Skeletal muscle satellite cell (primary cell): Measurements from ENCODE around the gene TXNRD1.
"Not testable (repeated sequence)": the region's sequence is repeated elsewhere in the genome, so short reads cannot be mapped to it uniquely, and the experiment has no call there.

Experiments
- H3K27me3 ChIP-seq: 2 replicates; pipeline ENCODE4 v1.7.0; 2013; ENCODE audit warnings: low read length; ENCODE audit not compliant: control insufficient read depth, insufficient read depth
- H3K36me3 ChIP-seq: 2 replicates; pipeline ENCODE4 v1.7.0; 2013; ENCODE audit warnings: mild to moderate bottlenecking, control low read depth, low read length; ENCODE audit not compliant: insufficient read depth
- H3K4me1 ChIP-seq: 2 replicates; pipeline ENCODE4 v1.7.0; 2013; ENCODE audit warnings: low read length; ENCODE audit not compliant: control insufficient read depth, insufficient read depth
- H3K4me2 ChIP-seq: 2 replicates; pipeline ENCODE4 v1.7.0; 2013; ENCODE audit warnings: mild to moderate bottlenecking, low read length
- H3K4me3 ChIP-seq: 2 replicates; pipeline ENCODE4 v1.7.0; 2013; ENCODE audit warnings: low read length
- H3K9ac ChIP-seq: 2 replicates; pipeline ENCODE4 v1.7.0; 2013; ENCODE audit warnings: mild to moderate bottlenecking, low read depth, low read length, moderate library complexity
- H3K9me3 ChIP-seq: replicated peaks from 2 replicates; pipeline ENCODE4 v1.7.0; 2013; ENCODE audit warnings: mild to moderate bottlenecking, control low read depth, low read length

The TXNRD1 gene

DNA sequence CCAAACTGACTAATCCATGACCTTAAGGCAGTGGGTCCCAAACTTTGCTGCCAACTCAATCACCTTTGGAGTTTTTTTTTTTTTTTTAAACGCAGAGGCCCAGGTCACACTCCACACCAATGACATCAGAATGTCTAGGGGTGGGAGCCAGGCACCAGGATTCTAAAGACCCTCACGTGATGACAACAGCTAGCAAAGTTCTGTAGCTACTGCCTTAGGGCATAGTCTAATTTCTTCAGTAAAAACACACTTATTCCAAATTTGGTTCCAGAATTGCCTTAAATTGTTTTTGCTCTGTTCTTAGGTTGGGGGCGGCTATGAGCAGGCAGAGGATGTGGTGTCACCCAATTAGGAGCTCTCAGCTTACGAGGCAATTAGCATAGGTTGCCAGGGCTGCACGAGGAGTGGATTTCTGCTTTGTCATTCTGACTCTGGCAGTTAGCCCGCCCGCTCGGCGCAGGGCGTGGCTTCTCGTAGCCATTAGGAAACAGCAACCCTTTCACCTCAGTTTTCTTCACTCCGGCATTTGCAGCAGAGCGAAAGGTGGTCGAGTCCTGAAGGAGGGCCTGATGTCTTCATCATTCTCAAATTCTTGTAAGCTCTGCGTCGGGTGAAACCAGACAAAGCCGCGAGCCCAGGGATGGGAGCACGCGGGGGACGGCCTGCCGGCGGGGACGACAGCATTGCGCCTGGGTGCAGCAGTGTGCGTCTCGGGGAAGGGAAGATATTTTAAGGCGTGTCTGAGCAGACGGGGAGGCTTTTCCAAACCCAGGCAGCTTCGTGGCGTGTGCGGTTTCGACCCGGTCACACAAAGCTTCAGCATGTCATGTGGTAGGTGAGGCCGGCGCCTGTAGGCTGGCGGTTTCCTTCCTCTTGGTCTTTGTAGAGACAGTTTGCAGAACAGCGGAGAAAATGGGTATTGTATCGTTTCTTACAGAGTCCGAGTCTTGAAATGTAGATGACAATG is 71.2 kb downstream of the TXNRD1 start:
- H3K9ac ChIP-seq, result peak overlapping the region; percentile 95
- peaks cover 18% of the 10 kb centered on the region for H3K36me3 ChIP-seq
- peak overlapping the region; percentile 87 for H3K4me2 ChIP-seq
- H3K4me3 ChIP-seq, result peak overlapping the region; percentile 81
- H3K4me1 ChIP-seq, result peaks cover 26% of the 10 kb centered on the region
- no peaks in the 10 kb centered on the region for H3K9me3 ChIP-seq
- H3K27me3 ChIP-seq, result no peaks in the 10 kb centered on the region

DNA sequence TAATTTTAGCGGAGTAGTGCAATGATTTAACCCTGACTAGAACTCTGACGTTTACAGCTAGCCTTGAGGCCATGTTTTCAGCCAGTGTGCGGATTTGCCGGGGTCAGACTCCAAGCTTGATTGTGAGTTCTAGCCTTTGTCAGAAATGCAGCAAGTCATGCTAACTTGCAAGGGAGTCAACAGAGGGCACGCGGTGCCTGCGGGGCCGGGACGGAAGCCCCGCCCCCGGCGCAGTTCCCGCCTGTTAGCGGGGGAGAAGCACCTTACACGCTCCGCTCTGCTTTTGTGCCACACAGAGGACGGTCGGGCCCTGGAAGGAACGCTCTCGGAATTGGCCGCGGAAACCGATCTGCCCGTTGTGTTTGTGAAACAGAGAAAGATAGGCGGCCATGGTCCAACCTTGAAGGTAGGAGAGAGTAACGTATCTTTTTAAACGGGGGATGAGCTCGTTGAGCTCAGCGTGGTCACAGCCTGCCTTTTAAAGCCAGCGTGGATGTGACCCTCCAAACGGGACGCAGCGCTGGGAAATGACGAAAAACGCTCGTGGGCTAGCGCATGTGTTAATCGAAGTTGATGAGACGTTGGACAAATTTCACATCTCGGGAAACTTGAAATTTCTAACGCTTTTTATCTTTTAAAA is 73.2 kb downstream of the TXNRD1 start:
- Histone ChIP-seq H3K36me3 (peaks cover 35% of the 10 kb centered on the region), H3K27me3 (no peaks in the 10 kb centered on the region), H3K4me2 (peak overlapping the region; percentile 87), H3K9ac (peak overlapping the region; percentile 95), H3K4me1 (peaks cover 31% of the 10 kb centered on the region), H3K9me3 (no peaks in the 10 kb centered on the region), H3K4me3 (peak overlapping the region; percentile 81)

DNA sequence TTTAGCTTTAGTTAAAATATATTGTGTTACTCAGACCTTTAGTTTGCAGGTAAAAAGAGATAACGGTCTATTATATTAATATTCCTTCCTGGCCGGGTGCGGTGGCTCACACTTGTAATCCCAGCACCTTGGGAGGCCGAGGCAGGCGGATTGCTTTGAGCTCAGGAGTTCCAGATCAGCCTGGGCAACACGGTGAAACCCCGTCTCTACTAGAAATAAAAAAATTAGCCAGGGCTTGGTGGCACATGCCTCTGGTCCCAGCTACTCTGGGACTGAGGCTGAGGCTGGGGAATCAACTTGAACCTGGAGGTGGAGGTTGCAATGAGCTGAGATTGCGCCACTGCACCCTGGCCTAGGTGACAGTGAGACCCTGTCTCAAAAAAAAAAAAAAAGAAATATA is 74.7 kb downstream of the TXNRD1 start:
- peak overlapping the region; percentile 87 for H3K4me2 ChIP-seq
- H3K9me3 ChIP-seq, result no peaks in the 10 kb centered on the region
- H3K36me3 ChIP-seq, result peaks cover 47% of the 10 kb centered on the region
- H3K4me1 ChIP-seq, result peaks cover 37% of the 10 kb centered on the region
- no peaks in the 10 kb centered on the region for H3K27me3 ChIP-seq
- H3K4me3 ChIP-seq, result peak overlapping the region; percentile 81
- H3K9ac ChIP-seq, result peak overlapping the region; percentile 95

DNA sequence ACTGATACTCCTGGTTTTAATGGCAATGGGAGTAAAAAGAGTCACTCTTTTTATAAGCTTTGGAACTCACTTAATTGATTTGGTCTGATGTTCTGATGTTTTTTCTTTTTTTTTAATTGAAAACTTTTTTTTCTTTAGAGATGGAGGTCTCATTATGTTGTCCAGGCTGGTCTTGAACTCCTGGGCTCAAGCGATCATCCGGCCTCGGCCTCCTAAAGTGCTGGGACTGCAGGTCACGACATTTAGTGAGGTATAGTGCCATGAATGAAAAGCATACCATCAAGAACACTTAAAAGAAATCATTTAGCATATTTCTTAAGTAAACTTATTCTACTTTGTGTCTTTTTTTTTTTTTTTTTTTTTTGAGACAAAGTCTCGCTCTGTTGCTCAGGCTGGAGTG is 75.3 kb downstream of the TXNRD1 start:
- H3K4me3 ChIP-seq, result no peak overlapping the region
- H3K9ac ChIP-seq, result no peak overlapping the region
- peak overlapping the region; percentile 42 for H3K4me2 ChIP-seq
- H3K36me3 ChIP-seq, result peaks cover 53% of the 10 kb centered on the region
- no peaks in the 10 kb centered on the region for H3K9me3 ChIP-seq
- H3K27me3 ChIP-seq, result no peaks in the 10 kb centered on the region
- peaks cover 37% of the 10 kb centered on the region for H3K4me1 ChIP-seq

DNA sequence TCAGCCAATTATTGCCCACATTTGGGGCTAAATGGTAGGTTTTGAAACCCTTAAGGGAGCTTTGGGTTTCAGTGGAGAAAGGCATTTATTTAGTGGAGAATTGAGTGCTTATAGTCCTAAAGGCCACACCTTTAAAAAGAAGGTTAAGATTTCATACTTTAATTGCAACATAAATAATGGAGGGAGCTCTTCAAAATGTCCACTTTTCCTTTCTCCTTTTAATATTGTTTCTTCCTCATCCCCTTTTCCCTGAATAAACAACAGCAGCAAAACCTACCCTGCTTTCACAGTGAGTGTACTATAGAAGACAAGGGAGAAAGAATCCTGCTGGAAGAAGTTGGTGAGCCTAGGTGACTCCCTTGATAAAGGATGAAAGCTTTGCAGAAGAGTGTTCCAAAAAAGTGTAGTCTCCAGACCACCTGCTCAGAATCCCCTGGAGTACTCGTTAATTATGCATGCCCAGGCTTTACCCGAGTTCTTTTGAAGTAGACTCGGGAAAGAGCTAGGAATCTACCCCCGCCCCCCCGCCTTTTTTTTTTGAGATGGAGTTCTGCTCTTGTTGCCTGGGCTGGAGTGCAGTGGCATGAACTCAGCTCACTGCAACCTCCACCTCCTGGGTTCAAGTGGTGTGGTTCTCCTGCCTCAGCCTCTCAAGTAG is 76.4 kb downstream of the TXNRD1 start:
- H3K4me3 ChIP-seq, result no peak overlapping the region
- H3K36me3 ChIP-seq, result peaks cover 62% of the 10 kb centered on the region
- H3K9ac ChIP-seq, result no peak overlapping the region

DNA sequence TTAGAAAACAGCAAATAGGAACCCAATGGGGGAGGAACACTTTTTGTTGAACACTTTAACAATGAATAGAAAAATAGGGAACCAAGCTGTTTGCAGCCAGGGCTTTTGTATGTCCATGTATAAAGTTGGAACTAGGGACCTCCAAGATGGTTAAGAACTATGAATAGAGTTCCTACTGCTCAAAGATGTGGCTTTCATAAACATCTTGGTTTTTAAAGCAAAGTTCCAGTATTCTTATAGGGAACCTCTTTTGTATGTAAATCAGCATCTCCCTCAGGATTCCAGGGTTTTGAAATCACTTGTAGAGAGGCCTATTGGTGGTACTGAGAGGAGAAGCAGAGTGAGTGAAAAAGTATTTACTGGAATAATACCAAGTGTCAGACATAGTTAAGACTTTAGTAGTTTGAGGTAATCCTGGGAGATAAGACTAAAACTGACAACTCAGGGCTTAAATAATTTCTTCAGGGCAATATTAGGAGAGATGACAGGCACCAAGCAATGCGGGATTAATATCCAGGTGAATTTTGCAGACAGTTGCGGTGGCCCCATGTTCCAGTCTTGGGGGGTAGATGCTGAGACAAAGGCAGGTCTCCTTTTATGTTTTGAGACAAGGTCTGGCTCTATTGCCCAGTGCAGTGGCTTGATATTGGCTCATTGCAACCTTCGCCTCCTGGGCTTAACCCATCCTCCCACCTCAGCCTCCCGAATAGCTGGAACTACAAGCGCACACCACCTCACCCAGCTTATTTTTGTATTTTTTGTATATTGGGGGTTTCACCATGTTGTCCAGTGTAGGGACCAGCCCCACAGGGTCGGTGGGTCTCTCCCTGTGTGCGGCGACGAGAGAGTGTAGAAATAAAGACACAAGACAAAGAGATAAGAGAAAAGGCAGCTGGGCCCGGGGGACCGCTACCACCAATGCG is 77.6 kb downstream of the TXNRD1 start:
- Histone ChIP-seq H3K36me3 (peaks cover 71% of the 10 kb centered on the region), H3K27me3 (no peaks in the 10 kb centered on the region), H3K9ac (peak overlapping the region; percentile 10), H3K4me1 (peaks cover 32% of the 10 kb centered on the region), H3K4me2 (peak overlapping the region; percentile 34), H3K4me3 (no peak overlapping the region), H3K9me3 (no peaks in the 10 kb centered on the region)

More for the DNA sequence above, 76.4 kb downstream of the TXNRD1 start:
- peaks cover 32% of the 10 kb centered on the region for H3K4me1 ChIP-seq
- H3K27me3 ChIP-seq, result no peaks in the 10 kb centered on the region
- peak overlapping the region; percentile 19 for H3K4me2 ChIP-seq
- no peaks in the 10 kb centered on the region for H3K9me3 ChIP-seq

DNA sequence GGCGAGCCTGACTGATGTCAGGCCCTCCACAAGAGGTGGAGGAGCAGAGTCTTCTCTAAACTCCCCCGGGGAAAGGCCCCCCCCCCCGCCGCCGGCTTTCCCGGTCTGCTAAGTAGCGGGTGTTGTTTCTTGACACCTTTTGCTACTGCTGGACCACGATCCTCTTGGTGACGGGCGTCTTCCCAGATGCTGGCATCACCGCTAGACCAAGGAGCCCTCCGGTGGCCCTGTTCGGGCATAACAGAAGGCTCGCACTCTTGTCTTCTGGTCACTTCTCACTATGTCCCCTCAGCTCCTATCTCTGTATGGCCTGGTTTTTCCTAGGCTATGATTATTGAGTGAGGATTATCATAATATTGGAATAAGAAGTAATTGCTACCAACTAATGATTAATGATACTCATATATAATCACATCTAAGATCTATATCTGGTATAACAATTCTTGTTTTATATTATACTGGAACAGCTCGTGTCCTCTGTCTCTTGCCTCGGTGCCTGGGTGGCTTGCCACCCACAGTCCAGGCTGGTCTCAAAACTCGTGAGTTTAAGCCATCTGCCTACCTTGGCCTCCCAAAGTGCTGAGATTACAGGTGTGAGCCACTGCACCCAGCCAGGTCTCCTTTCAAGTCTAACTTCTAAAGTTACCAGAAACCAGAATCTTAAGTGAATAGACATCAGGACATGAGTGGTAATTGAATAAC is 78.7 kb downstream of the TXNRD1 start:
- H3K4me2 ChIP-seq, result peak overlapping the region; percentile 17
- not testable (repeated sequence) for H3K27me3 ChIP-seq, H3K4me3 ChIP-seq, H3K9ac ChIP-seq, H3K9me3 ChIP-seq
- peaks cover 72% of the 10 kb centered on the region for H3K36me3 ChIP-seq
- peaks cover 35% of the 10 kb centered on the region for H3K4me1 ChIP-seq

DNA sequence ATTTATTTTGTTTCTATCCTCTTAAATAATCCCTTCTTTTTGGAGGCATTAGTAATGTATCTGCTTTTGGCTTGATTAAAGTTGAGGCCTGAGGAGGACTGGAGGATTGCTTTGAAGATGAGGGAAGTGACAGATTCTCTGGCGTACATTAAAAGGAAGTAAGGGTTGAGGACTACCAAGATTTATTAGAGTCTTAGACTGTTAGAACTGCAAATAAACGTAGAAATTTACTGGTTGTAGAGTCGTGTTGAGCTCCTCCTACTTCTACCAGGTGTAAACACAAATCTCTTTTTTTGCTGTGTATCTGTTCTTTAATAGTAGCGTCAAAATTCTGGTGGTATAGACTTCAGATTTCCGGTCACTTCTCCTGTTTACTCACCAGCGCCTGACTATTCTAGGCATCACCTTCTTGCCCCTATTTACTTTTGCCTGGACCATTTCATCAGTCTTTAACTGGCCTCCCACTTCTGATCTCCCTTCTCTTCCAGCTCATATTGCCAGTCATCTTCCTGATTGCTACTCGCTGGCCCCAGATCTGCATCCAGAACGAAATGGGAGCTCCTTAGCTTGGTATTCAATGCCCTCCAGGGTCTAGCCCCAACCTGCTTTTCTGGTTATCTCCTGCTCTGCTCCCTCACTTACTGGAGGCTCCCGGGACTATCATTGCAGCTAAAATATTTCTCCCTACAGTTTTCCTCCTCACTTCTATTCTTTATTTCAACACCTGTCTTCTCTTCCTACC is 79.5 kb downstream of the TXNRD1 start:
- Histone ChIP-seq H3K36me3 (peaks cover 73% of the 10 kb centered on the region), H3K9me3 (no peaks in the 10 kb centered on the region), H3K9ac (peak overlapping the region; percentile 29), H3K4me1 (peaks cover 41% of the 10 kb centered on the region), H3K27me3 (no peaks in the 10 kb centered on the region), H3K4me2 (peak overlapping the region; percentile 17), H3K4me3 (no peak overlapping the region)

DNA sequence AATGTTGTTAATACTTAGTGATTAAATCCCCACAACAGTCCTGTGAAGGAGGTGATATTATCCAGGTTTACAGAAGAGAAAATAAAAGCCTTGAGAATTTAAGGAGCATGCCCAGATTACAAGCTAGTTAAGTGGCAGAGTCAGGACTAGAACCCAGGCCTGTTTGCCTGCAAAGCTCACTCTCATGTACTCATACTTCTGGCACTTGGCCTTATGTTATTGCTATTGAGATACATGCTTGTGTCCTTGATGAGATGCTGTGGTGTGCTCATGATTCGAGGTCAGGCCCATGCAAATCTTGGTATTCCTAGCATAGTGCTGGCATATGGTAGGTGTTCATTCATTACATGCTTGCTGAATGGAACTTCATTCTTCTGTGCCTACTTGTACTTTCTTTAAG is 80.4 kb downstream of the TXNRD1 start:
- Histone ChIP-seq H3K9ac (no peak overlapping the region), H3K36me3 (peaks cover 81% of the 10 kb centered on the region), H3K4me3 (no peak overlapping the region), H3K9me3 (no peaks in the 10 kb centered on the region), H3K27me3 (no peaks in the 10 kb centered on the region), H3K4me1 (peaks cover 46% of the 10 kb centered on the region), H3K4me2 (no peak overlapping the region)

DNA sequence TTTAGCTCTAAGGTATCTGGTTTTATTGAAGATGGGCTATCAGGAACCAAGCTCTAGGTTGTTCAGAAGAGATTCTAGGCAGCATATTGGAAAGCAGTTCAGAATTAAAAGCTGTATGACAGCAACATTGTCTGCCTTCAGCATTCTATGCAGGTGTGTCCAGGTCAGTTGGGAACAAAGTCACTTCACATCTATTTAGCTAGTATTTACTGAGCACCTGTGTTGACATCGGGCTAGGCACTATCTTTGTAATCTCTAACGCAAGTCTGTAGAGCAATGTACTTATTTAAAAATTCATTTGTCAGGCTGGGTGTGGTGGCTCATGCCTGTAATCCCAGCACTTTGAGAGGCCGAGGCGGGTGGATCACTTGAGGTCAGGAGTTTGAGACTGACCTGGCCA is 81.1 kb downstream of the TXNRD1 start:
- Histone ChIP-seq H3K27me3 (no peaks in the 10 kb centered on the region), H3K9me3 (no peaks in the 10 kb centered on the region), H3K4me2 (no peak overlapping the region), H3K36me3 (peaks cover 83% of the 10 kb centered on the region), H3K4me1 (peaks cover 44% of the 10 kb centered on the region), H3K4me3 (no peak overlapping the region), H3K9ac (no peak overlapping the region)
